Measurements from ENCODE around the gene ALX4. TPM values are rescaled to one million over a fixed set of nuclear protein-coding genes. Genes with fewer than 3 reads are reported as not detected.

Gene ALX4
- total RNA-seq, 1 experiment from 2014 or later = not detected

DNA sequence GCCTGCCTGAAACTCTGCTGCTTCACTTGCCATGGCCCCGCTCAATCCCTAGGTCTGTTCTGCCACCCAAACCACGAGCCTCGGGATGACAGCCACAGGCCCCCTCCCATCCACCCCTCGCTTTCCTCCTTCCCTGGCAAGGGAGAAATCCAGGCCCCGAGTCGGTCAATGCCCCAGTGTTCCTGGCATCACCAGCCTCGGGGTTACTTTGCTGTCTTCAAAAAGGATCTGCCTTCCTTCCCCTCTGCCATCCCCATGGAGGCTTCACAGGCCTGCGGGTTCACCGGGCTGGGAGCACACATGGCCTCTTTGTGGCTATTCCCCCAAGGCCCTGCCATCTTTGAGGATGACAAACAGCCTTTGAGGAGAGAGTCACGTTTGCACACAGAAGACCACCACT, 38.8 kb upstream of the ALX4 start:
- no peak overlapping the region for H3K27ac ChIP-seq (ENCODE audit: low read length)
- H3K9ac ChIP-seq (ENCODE audit: low read length) = no peak overlapping the region
- peaks cover 7% of the 10 kb centered on the region for H3K4me1 ChIP-seq (ENCODE audit: low read length)
- no peak overlapping the region for H2AFZ ChIP-seq (ENCODE audit: low read length)
- H3K9me2 ChIP-seq (replicated peaks; ENCODE audit: insufficient read depth, low read length) = no peaks in the 10 kb centered on the region
- H3K4me3 ChIP-seq (ENCODE audit: low read length) = no peak overlapping the region
- DNase-seq = no peak
- no peaks in the 10 kb centered on the region for H3K9me3 ChIP-seq (ENCODE audit: low read length)
- H3K27me3 ChIP-seq (ENCODE audit: low read length) = no peaks in the 10 kb centered on the region
- H4K20me1 ChIP-seq (ENCODE audit: insufficient read depth, low read depth, low read length) = no peaks in the 10 kb centered on the region
- no peaks in the 10 kb centered on the region for H3K36me3 ChIP-seq (ENCODE audit: insufficient read depth, low read length)
- H3K4me2 ChIP-seq (ENCODE audit: low read depth, low read length, poor library complexity, severe bottlenecking) = no peak overlapping the region
- H3K79me2 ChIP-seq (ENCODE audit: low read length) = no peaks in the 10 kb centered on the region

DNA sequence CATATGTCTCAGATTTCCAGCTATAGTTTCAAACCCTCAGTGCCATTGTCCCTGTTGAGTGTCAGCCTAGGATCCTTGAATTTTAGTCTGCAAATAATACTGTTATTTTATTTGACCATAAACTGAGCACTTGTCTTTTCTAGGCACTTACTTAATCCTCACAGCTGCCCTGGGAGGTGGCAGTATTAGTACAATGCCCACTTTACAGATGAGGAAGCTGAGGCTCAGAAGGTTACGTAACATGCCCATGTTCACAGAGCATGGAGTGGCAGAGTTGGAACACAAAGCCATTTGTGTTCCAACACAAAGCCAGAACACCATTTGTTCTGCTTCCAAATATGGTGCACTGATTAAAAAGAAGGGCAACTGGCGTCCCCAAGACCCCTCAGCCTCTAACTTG, 38.2 kb upstream of the ALX4 start:
- no peaks in the 10 kb centered on the region for H4K20me1 ChIP-seq (ENCODE audit: insufficient read depth, low read depth, low read length)
- H3K79me2 ChIP-seq (ENCODE audit: low read length) = no peaks in the 10 kb centered on the region

DNA sequence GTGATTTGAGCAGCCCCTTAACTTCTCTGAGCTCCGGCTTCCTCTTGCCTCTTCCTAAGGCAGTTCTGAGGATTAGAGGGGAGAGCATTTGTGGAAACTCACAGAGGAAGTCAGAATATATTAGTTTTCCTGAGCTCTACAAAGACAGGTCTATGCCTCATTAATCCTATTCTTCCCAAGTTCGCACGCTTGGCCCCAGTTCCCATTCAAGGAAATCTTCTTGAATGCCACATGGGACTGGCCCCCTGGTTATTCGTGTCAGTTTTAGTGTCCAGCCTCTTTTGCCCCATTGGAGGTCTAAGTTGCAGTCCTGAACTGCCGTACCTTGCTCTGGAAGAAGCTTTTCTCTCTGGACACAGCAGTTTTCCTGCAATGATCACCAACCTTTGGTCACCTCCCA, 37.6 kb upstream of the ALX4 start:
- no peak overlapping the region for H3K4me2 ChIP-seq (ENCODE audit: low read depth, low read length, poor library complexity, severe bottlenecking)
- H4K20me1 ChIP-seq (ENCODE audit: insufficient read depth, low read depth, low read length) = no peaks in the 10 kb centered on the region
- no peak overlapping the region for H3K27ac ChIP-seq (ENCODE audit: low read length)
- H3K9me2 ChIP-seq (replicated peaks; ENCODE audit: insufficient read depth, low read length) = no peaks in the 10 kb centered on the region
- peaks cover 7% of the 10 kb centered on the region for H3K4me1 ChIP-seq (ENCODE audit: low read length)
- H3K79me2 ChIP-seq (ENCODE audit: low read length) = no peaks in the 10 kb centered on the region
- H3K9ac ChIP-seq (ENCODE audit: low read length) = no peak overlapping the region
- H3K9me3 ChIP-seq (ENCODE audit: low read length) = no peaks in the 10 kb centered on the region
- H2AFZ ChIP-seq (ENCODE audit: low read length) = no peak overlapping the region
- H3K27me3 ChIP-seq (ENCODE audit: low read length) = no peaks in the 10 kb centered on the region
- no peaks in the 10 kb centered on the region for H3K36me3 ChIP-seq (ENCODE audit: insufficient read depth, low read length)
- no peak overlapping the region for H3K4me3 ChIP-seq (ENCODE audit: low read length)
- no peak for DNase-seq

More for the DNA sequence above, 38.2 kb upstream of the ALX4 start:
- Histone ChIP-seq H3K9me2 (replicated peaks; ENCODE audit: insufficient read depth, low read length) (no peaks in the 10 kb centered on the region), H3K27ac (ENCODE audit: low read length) (no peak overlapping the region), H3K36me3 (ENCODE audit: insufficient read depth, low read length) (no peaks in the 10 kb centered on the region), H3K27me3 (ENCODE audit: low read length) (no peaks in the 10 kb centered on the region), H3K4me1 (ENCODE audit: low read length) (peaks cover 7% of the 10 kb centered on the region), H3K9me3 (ENCODE audit: low read length) (no peaks in the 10 kb centered on the region), H3K4me2 (ENCODE audit: low read depth, low read length, poor library complexity, severe bottlenecking) (no peak overlapping the region), H2AFZ (ENCODE audit: low read length) (no peak overlapping the region), H3K4me3 (ENCODE audit: low read length) (no peak overlapping the region), H3K9ac (ENCODE audit: low read length) (no peak overlapping the region)
- DNase-seq = no peak

DNA sequence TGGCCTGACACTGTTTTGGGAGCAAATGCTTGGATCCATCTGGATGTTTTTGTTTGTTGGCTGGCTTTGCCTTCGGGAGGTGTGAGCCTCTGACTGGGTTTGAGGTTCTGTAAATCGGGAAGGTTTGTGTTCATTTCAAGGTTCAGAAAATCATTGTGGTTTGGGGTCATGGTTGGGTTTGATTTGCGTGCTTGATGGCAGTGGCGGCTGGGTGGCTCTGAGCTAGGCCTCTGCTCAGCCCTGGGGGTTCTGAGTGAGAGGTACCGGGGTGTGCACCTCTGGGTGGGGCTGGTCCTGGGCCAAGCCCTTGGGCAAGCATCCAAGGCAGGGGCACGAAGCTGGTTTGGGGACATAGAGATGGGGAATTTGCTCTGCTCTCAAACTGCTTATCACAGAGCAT, 37.0 kb upstream of the ALX4 start:
- Histone ChIP-seq H4K20me1 (ENCODE audit: insufficient read depth, low read depth, low read length) (no peaks in the 10 kb centered on the region), H3K4me1 (ENCODE audit: low read length) (peaks cover 7% of the 10 kb centered on the region), H3K79me2 (ENCODE audit: low read length) (no peaks in the 10 kb centered on the region), H3K9ac (ENCODE audit: low read length) (no peak overlapping the region), H3K4me3 (ENCODE audit: low read length) (no peak overlapping the region), H3K36me3 (ENCODE audit: insufficient read depth, low read length) (no peaks in the 10 kb centered on the region), H3K27ac (ENCODE audit: low read length) (no peak overlapping the region), H3K4me2 (ENCODE audit: low read depth, low read length, poor library complexity, severe bottlenecking) (no peak overlapping the region), H3K27me3 (ENCODE audit: low read length) (no peaks in the 10 kb centered on the region), H3K9me3 (ENCODE audit: low read length) (no peaks in the 10 kb centered on the region), H3K9me2 (replicated peaks; ENCODE audit: insufficient read depth, low read length) (no peaks in the 10 kb centered on the region), H2AFZ (ENCODE audit: low read length) (no peak overlapping the region)
- DNase-seq = no peak

DNA sequence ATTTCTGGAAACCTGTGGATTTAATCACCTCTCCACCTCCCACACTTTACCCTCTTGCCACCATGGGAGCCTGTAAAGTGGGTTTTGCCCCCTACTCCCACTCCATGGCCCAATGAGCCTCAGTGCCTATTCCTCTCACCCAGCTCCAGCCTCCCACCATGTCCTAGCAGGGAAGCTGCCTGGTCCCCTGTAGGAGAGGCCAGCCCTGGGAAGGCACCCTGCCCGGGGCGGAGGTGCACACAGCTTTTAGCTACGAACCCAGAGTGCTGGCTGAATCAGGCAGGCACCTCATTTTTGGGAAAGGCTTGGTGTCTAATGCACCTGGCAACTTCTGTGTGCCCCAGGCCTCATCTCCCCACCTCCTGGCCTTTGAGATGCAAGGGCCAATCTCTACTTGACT, 35.8 kb upstream of the ALX4 start:
- Histone ChIP-seq H3K9ac (ENCODE audit: low read length) (no peak overlapping the region), H3K9me3 (ENCODE audit: low read length) (no peaks in the 10 kb centered on the region), H3K27ac (ENCODE audit: low read length) (no peak overlapping the region), H3K79me2 (ENCODE audit: low read length) (no peaks in the 10 kb centered on the region), H3K36me3 (ENCODE audit: insufficient read depth, low read length) (no peaks in the 10 kb centered on the region), H4K20me1 (ENCODE audit: insufficient read depth, low read depth, low read length) (no peaks in the 10 kb centered on the region), H3K27me3 (ENCODE audit: low read length) (no peaks in the 10 kb centered on the region), H3K4me1 (ENCODE audit: low read length) (no peaks in the 10 kb centered on the region; the same call in 1 of the 2 replicates), H3K9me2 (replicated peaks; ENCODE audit: insufficient read depth, low read length) (no peaks in the 10 kb centered on the region), H2AFZ (ENCODE audit: low read length) (no peak overlapping the region), H3K4me3 (ENCODE audit: low read length) (no peak overlapping the region), H3K4me2 (ENCODE audit: low read depth, low read length, poor library complexity, severe bottlenecking) (no peak overlapping the region)
- no peak for DNase-seq

DNA sequence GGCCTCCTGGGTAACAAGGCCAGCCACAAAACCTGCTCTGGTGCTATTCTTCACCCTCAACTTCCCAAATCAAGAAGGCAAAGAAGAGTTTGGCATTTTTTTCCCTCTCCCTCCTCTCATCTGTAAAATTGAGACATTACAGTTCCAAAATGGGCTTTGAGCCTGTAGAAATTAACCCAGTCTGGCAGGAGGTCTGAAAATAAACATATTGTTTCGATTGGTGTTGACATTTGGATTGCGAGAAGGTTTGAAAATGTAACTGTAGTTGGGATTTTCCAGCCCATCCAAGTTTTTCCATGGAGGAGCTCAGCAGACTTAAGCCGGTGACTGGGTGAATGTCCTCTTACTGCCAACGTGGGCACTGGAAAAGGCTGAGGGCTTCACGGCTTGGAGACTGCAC, 35.0 kb upstream of the ALX4 start:
- no peaks in the 10 kb centered on the region for H3K9me3 ChIP-seq (ENCODE audit: low read length)
- no peaks in the 10 kb centered on the region for H4K20me1 ChIP-seq (ENCODE audit: insufficient read depth, low read depth, low read length)
- no peaks in the 10 kb centered on the region for H3K27me3 ChIP-seq (ENCODE audit: low read length)
- no peak overlapping the region for H3K4me3 ChIP-seq (ENCODE audit: low read length)
- no peaks in the 10 kb centered on the region for H3K4me1 ChIP-seq (ENCODE audit: low read length)
- no peaks in the 10 kb centered on the region for H3K36me3 ChIP-seq (ENCODE audit: insufficient read depth, low read length)
- no peak overlapping the region for H3K27ac ChIP-seq (ENCODE audit: low read length)
- no peaks in the 10 kb centered on the region for H3K9me2 ChIP-seq (replicated peaks; ENCODE audit: insufficient read depth, low read length)
- DNase-seq = no peak
- H2AFZ ChIP-seq (ENCODE audit: low read length) = no peak overlapping the region
- no peaks in the 10 kb centered on the region for H3K79me2 ChIP-seq (ENCODE audit: low read length)
- H3K9ac ChIP-seq (ENCODE audit: low read length) = no peak overlapping the region
- no peak overlapping the region for H3K4me2 ChIP-seq (ENCODE audit: low read depth, low read length, poor library complexity, severe bottlenecking)

DNA sequence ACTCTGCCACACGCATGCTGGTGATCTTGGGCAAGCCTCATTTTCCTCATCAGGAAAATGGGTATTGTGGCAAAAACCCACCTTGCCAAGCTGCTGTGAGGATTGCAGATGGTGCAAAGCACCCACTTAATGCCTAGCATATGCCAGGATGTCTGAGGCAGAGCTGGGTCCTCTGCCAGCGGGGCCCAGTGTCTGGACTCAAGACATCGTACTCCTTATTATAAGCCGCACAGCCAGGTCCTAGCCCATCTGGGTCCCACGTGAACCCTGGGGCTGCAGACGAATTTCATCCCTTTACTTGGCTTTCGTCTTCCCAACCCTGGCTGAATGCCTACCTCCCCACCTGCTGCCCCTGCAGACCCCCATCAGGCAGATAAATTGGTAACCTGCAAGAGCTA, 34.5 kb upstream of the ALX4 start:
- Histone ChIP-seq H4K20me1 (ENCODE audit: insufficient read depth, low read depth, low read length) (no peaks in the 10 kb centered on the region), H3K9me3 (ENCODE audit: low read length) (no peaks in the 10 kb centered on the region)

DNA sequence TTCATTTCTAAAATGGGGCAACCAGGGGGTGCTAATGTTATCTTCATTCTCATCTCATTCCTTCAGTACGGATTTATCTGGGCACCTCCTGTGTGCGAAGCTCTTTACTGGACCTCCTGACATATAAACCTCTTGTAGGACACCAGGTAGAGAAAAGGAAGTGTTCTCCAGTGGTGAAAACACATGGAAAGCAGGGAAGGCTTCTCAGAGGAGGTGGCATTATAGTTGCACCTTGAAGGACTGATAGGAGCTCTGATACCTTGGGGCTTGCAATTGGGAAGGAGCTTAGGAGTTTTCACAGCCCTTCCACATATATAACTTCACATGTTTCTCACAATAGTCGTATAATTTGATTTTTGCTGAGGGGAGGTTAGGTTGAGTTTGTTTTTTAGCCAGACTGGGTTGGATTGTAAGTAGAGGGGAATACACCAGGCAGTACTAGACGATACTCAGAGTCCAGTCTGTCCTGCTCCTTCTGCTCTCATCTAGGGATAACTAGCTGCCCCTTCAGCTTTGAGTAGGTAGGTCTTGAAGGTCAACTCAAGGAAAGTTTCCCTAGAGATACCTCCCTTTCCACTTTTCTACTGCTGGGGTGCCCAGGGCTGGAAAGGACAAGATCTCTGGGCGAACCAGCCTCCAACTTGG, 34.0 kb upstream of the ALX4 start:
- no peak overlapping the region for H3K9ac ChIP-seq (ENCODE audit: low read length)
- no peak overlapping the region for H3K4me2 ChIP-seq (ENCODE audit: low read depth, low read length, poor library complexity, severe bottlenecking)
- no peaks in the 10 kb centered on the region for H3K79me2 ChIP-seq (ENCODE audit: low read length)
- H3K9me3 ChIP-seq (ENCODE audit: low read length) = no peaks in the 10 kb centered on the region
- no peaks in the 10 kb centered on the region for H3K9me2 ChIP-seq (replicated peaks; ENCODE audit: insufficient read depth, low read length)
- no peaks in the 10 kb centered on the region for H4K20me1 ChIP-seq (ENCODE audit: insufficient read depth, low read depth, low read length)
- H3K4me3 ChIP-seq (ENCODE audit: low read length) = no peak overlapping the region
- no peaks in the 10 kb centered on the region for H3K4me1 ChIP-seq (ENCODE audit: low read length)
- H3K27me3 ChIP-seq (ENCODE audit: low read length) = no peaks in the 10 kb centered on the region
- H3K27ac ChIP-seq (ENCODE audit: low read length) = no peak overlapping the region
- no peak for DNase-seq
- H2AFZ ChIP-seq (ENCODE audit: low read length) = no peak overlapping the region
- no peaks in the 10 kb centered on the region for H3K36me3 ChIP-seq (ENCODE audit: insufficient read depth, low read length)

More for the DNA sequence above, 34.5 kb upstream of the ALX4 start:
- no peaks in the 10 kb centered on the region for H3K27me3 ChIP-seq (ENCODE audit: low read length)
- H3K36me3 ChIP-seq (ENCODE audit: insufficient read depth, low read length) = no peaks in the 10 kb centered on the region
- no peak overlapping the region for H2AFZ ChIP-seq (ENCODE audit: low read length)
- no peaks in the 10 kb centered on the region for H3K9me2 ChIP-seq (replicated peaks; ENCODE audit: insufficient read depth, low read length)
- H3K9ac ChIP-seq (ENCODE audit: low read length) = no peak overlapping the region
- H3K4me1 ChIP-seq (ENCODE audit: low read length) = no peaks in the 10 kb centered on the region
- H3K79me2 ChIP-seq (ENCODE audit: low read length) = no peaks in the 10 kb centered on the region
- no peak overlapping the region for H3K4me2 ChIP-seq (ENCODE audit: low read depth, low read length, poor library complexity, severe bottlenecking)
- no peak for DNase-seq
- H3K4me3 ChIP-seq (ENCODE audit: low read length) = no peak overlapping the region
- H3K27ac ChIP-seq (ENCODE audit: low read length) = no peak overlapping the region

DNA sequence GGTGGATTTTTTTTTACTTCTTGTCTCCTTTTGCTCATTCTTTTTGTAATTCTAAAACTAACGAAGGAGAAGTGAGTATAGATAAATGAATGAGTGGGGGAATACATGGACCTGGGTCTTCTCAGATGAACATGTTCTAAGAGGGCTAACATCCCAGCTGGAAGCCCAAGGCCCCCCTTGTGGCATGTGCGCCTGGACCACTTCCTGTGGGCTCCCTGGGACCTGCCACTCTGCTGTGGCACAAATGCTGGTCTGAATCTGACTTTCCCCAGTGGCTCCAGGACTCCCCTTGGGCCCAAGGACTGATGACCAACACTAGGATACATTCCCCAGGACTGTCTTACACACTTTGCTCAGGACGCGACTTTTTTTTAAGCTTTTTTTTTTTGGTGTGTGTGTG, 32.7 kb upstream of the ALX4 start:
- Histone ChIP-seq H3K27ac (ENCODE audit: low read length) (no peak overlapping the region), H3K9ac (ENCODE audit: low read length) (no peak overlapping the region), H3K4me3 (ENCODE audit: low read length) (no peak overlapping the region), H3K4me1 (ENCODE audit: low read length) (no peaks in the 10 kb centered on the region), H3K36me3 (ENCODE audit: insufficient read depth, low read length) (no peaks in the 10 kb centered on the region), H3K4me2 (ENCODE audit: low read depth, low read length, poor library complexity, severe bottlenecking) (no peak overlapping the region), H4K20me1 (ENCODE audit: insufficient read depth, low read depth, low read length) (no peaks in the 10 kb centered on the region), H3K79me2 (ENCODE audit: low read length) (no peaks in the 10 kb centered on the region), H2AFZ (ENCODE audit: low read length) (no peak overlapping the region), H3K27me3 (ENCODE audit: low read length) (no peaks in the 10 kb centered on the region), H3K9me3 (ENCODE audit: low read length) (no peaks in the 10 kb centered on the region), H3K9me2 (replicated peaks; ENCODE audit: insufficient read depth, low read length) (no peaks in the 10 kb centered on the region)
- DNase-seq = no peak
